NCI-H2029 (cell line): Measurements from ENCODE around the gene ANXA6.

Experiments used
- DNase-seq: peaks from one replicate; lab custom pipeline; 2025; lab: John Stamatoyannopoulos, UW

Gene ANXA6

GRCh38 chr5:151153300-151153699, 4.3 kb downstream of the ANXA6 start:
- no peak for DNase-seq

GRCh38 chr5:151151793-151152192, 5.8 kb downstream of the ANXA6 start:
- no peak for DNase-seq

GRCh38 chr5:151151263-151151660, 6.3 kb downstream of the ANXA6 start:
- no peak for DNase-seq

GRCh38 chr5:151150471-151151262, 6.9 kb downstream of the ANXA6 start:
- no peak for DNase-seq

- no peak for DNase-seq
Observed at GRCh38 chr5:151148583-151148982, 9.0 kb downstream of the ANXA6 start.

GRCh38 chr5:151147033-151147432, 10.5 kb downstream of the ANXA6 start:
- no peak for DNase-seq

GRCh38 chr5:151146061-151146460, 11.5 kb downstream of the ANXA6 start:
- no peak for DNase-seq

- DNase-seq = no peak
Observed at GRCh38 chr5:151144922-151145321, 12.7 kb downstream of the ANXA6 start.

- DNase-seq = no peak
Observed at GRCh38 chr5:151144275-151144674, 13.3 kb downstream of the ANXA6 start.

- no peak for DNase-seq
Observed at GRCh38 chr5:151143645-151144044, 13.9 kb downstream of the ANXA6 start.

- DNase-seq = no peak
Observed at GRCh38 chr5:151142933-151143332, 14.6 kb downstream of the ANXA6 start.

GRCh38 chr5:151141535-151141934, 16.0 kb downstream of the ANXA6 start:
- no peak for DNase-seq

- DNase-seq = no peak
Observed at GRCh38 chr5:151140686-151141459, 16.7 kb downstream of the ANXA6 start.

GRCh38 chr5:151139646-151140045, 17.9 kb downstream of the ANXA6 start:
- no peak for DNase-seq

GRCh38 chr5:151139015-151139414, 18.6 kb downstream of the ANXA6 start:
- DNase-seq = peak; percentile 72

- DNase-seq = no peak
Observed at GRCh38 chr5:151138114-151138513, 19.5 kb downstream of the ANXA6 start.

- DNase-seq = no peak
Observed at GRCh38 chr5:151137067-151137825, 20.3 kb downstream of the ANXA6 start.

GRCh38 chr5:151134228-151134627, 23.4 kb downstream of the ANXA6 start:
- no peak for DNase-seq

GRCh38 chr5:151132963-151133362, 24.6 kb downstream of the ANXA6 start:
- peak; percentile 76 for DNase-seq

- DNase-seq = no peak
Observed at GRCh38 chr5:151130922-151131891, 26.4 kb downstream of the ANXA6 start.

- no peak for DNase-seq
Observed at GRCh38 chr5:151130235-151130921, 27.2 kb downstream of the ANXA6 start.
